ENCODE results near the gene BHLHE23.
"Not testable (repeated sequence)": the region's sequence is repeated elsewhere in the genome, so short reads cannot be mapped to it uniquely, and the experiment has no call there.

BHLHE23 gene

DNA sequence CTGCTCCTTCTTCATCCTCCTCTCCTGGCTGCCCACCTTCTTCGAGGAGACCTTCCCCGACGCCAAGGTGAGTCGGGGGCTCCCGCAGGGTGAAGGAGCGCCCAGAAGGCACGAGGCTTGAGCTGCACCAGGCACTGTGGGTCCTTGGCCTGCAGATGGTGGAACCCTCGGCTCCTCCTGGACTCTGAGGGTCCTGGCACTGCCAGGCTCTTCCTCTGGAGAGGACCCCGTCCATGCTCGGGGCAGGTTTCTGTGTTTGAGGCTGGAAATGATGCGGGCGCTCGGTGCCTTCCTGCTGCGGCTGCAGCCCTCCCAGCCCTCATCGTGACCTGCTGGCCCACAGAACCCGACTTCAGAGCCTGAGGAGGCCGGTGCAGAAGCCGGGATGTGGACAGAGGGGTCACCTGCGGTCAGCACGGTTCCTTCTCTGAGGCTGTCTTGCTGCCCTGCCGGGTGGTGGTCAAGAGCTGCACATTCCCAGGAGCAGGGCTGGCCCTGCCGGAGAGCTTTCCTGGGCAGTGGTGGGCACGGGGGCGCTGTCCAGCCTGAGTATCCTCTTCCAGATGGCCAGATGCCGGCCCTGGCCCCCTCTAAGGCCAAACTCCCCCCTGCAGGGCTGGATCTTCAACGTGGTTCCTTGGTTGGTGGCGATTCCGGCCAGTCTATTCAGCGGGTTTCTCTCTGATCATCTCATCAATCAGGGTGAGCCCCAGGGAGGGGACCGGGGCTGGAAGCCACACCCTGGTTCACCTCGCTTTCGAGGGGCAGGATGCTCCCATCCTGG lies 43.0 kb downstream of the BHLHE23 start:
- no peak for DNase-seq (ENCODE audit: low spot score)
- in situ Hi-C loops (cut with MboI; ENCODE audit: low sequenced_read_pairs, unreplicated experiment), result no loop called here
- TF ChIP-seq, protein P1, sequence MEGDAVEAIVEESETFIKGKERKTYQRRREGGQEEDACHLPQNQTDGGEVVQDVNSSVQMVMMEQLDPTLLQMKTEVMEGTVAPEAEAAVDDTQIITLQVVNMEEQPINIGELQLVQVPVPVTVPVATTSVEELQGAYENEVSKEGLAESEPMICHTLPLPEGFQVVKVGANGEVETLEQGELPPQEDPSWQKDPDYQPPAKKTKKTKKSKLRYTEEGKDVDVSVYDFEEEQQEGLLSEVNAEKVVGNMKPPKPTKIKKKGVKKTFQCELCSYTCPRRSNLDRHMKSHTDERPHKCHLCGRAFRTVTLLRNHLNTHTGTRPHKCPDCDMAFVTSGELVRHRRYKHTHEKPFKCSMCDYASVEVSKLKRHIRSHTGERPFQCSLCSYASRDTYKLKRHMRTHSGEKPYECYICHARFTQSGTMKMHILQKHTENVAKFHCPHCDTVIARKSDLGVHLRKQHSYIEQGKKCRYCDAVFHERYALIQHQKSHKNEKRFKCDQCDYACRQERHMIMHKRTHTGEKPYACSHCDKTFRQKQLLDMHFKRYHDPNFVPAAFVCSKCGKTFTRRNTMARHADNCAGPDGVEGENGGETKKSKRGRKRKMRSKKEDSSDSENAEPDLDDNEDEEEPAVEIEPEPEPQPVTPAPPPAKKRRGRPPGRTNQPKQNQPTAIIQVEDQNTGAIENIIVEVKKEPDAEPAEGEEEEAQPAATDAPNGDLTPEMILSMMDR (IDR thresholded peaks at IDR 0.05; ENCODE audit: borderline replicate concordance, control extremely low read depth, extremely low read depth, insufficient read depth, missing control alignments), result no peak

DNA sequence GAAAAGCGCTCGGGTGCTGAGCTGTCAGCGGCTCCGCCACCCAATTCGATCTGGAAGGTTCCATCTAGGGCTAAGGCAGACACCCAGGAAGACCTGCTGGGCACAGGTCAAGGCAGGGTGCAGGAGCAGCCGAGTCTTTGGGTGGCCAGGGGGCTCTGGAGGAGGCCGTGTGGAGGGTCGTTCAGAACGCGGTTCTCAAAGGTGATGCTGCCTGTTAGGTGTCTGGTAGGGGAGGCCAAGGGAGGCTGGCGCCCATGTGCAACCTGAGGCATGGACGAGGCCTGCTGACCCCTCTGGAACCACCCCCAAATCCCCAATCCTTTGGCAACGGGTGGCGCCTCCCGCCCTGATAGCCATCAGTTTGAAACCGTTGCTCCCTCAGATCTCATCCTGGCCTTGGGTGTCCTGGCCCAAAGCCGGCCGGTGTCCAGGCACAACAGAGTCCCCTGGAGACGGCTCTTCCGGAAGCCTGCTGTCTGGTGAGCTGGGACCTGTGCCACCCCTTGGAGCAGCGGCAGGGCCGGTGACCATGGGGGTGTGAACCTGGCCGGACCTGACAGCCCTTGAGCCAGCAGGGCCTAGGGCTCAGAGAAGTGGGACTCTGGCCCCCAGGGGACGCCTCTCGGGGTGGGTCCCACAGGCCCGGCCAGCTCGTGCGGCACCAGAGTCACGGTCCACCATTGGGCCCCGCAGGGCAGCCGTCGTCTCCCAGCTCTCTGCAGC lies 43.7 kb downstream of the BHLHE23 start:
- TF ChIP-seq, protein P1 (IDR thresholded peaks at IDR 0.05; ENCODE audit: borderline replicate concordance, control extremely low read depth, extremely low read depth, insufficient read depth, missing control alignments), result no peak
- DNase-seq (ENCODE audit: low spot score), result no peak
- in situ Hi-C loops (cut with MboI; ENCODE audit: low sequenced_read_pairs, unreplicated experiment), result no loop called here

DNA sequence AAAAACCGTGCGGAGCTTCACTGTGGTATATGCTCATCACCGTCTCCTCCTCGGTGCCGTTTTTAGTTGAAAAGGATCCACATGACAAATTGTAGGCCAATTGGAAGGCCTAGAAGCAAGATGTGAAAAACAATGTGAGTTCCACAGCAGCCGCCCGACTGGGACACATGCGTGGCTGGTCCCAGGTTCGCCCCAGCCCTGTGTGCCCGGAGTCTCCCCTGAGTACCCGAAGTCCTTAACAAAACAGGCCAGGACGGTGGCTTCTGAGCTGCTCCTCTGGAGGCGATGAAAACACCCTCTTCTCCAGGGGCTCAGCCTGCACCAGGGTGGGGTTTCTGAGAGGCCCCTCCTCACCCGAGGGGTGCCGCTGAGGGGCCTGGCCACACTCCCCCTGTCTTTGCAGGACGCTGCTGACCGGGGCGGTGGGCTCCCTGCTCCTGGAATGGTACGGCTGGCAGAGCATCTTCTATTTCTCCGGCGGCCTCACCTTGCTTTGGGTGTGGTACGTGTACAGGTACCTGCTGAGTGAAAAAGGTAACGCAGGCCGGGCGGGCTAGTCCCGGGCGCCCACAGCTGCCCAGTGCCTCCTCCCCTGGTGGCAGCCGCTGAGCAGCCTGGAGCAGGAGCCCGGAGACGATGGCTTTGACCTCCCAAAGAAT lies 44.4 kb downstream of the BHLHE23 start:
- no peak for DNase-seq (ENCODE audit: low spot score)
- TF ChIP-seq, protein P1 (IDR thresholded peaks at IDR 0.05; ENCODE audit: borderline replicate concordance, control extremely low read depth, extremely low read depth, insufficient read depth, missing control alignments), result no peak
- in situ Hi-C loops (cut with MboI; ENCODE audit: low sequenced_read_pairs, unreplicated experiment), result no loop called here

DNA sequence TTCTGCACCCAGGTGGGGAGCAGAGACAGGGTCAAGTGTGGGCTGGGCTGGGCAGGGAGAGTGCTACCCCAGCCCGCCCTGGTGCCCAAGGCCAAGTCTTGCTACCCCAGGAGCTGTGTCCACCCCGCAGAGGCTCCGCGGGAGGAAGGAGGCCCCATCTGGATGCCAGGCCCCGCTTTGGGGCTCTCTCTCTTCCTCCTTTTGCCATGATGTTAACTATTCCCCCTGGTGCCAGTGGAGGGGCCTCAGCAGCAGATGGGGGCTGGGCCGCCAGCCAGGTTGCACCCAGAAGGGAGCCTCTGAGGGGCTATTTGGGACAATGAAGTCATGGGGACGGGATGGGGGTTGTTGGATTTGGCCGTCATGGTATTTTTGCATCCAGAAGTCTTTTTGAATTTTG lies 45.0 kb downstream of the BHLHE23 start:
- TF ChIP-seq, protein P1 (IDR thresholded peaks at IDR 0.05; ENCODE audit: borderline replicate concordance, control extremely low read depth, extremely low read depth, insufficient read depth, missing control alignments), result no peak
- in situ Hi-C loops (cut with MboI; ENCODE audit: low sequenced_read_pairs, unreplicated experiment), result no loop called here
- DNase-seq (ENCODE audit: low spot score), result no peak

DNA sequence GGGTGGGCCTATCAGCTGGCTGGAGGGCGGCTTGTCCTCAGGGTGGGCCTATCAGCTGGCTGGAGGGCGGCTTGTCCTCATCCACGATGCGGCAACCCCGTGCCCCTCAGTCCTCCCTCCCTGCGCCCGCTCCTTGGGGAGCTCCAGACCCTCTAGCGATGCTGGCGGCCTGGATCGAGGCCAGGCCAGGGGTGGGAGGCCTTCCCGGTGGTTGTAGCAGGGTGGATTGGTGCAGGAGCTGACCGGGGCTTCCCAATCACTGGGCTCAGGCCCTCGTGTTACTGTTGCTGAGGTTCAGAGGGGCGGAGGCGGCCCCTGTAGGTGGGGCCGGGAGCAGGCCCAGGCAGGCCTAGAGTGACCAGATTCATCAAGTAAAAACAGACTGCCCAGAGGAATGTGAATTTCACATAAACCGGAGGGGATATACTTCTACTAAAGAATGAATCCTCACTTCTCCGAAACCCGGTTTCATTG lies 45.4 kb downstream of the BHLHE23 start:
- in situ Hi-C loops (cut with MboI; ENCODE audit: low sequenced_read_pairs, unreplicated experiment), result no loop called here
- DNase-seq (ENCODE audit: low spot score), result no peak
- TF ChIP-seq, protein P1 (IDR thresholded peaks at IDR 0.05; ENCODE audit: borderline replicate concordance, control extremely low read depth, extremely low read depth, insufficient read depth, missing control alignments), result no peak

DNA sequence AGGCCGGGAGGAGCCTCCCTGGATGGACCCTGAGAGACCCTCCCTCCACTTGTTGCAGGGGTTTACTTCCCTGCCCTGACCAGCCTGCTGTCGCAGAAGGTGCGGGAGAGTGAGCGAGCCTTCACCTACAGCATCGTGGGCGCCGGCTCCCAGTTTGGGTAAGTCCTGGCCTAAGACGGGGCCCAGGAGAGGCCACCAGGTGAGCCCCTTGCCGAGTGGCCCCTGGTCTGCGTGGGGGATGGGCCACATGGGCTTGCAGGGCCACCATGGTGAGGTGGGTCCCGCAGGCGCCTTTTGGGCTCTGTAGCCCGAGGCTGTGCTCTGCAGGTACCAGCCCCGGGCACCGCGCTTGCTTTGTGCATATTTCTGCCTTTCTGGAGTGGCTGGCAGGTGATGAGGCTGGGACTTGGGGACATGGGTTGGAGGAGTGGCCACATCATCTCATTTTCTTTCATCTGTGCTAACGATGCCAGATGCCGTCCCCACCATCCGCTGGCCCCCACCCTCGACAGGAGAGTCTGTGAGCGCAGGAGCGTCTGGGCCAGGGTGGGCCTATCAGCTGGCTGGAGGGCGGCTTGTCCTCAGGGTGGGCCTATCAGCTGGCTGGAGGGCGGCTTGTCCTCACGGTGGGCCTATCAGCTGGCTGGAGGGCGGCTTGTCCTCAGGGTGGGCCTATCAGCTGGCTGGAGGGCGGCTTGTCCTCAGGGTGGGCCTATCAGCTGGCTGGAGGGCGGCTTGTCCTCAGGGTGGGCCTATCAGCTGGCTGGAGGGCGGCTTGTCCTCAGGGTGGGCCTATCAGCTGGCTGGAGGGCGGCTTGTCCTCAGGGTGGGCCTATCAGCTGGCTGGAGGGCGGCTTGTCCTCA lies 46.1 kb downstream of the BHLHE23 start:
- in situ Hi-C loops (cut with MboI; ENCODE audit: low sequenced_read_pairs, unreplicated experiment); DNase-seq (ENCODE audit: low spot score): not testable (repeated sequence)
